GM12878 (cell line): ENCODE data around the gene TRIM62. TPM values are rescaled to one million over a fixed set of nuclear protein-coding genes. Genes with fewer than 3 reads are reported as not detected.

Experiments
- ATAC-seq: fragments of 200-7000 bp; cut with Tn5 transposase; 3 replicates; pipeline ENCODE4 v1.9.1; 2020; ENCODE audit warnings: mild to moderate bottlenecking, moderate library complexity
- BruUV-seq: library from RNA; stranded (reverse); fragments of 400-500 nt; replicated peaks from 2 replicates; lab custom pipeline; 2021; lab: Mats Ljungman, UMichigan
- CTCF ChIA-PET: fragments of 300-600 bp; sonication (Branson Sonifier 250); formaldehyde crosslinking; extraction: SDS; loops from one replicate; lab custom pipeline; 2021; ENCODE audit warnings: inconsistent platforms; lab: Yijun Ruan, JAX
- POLR2A ChIA-PET: fragments of 350-600 bp; formaldehyde crosslinking; extraction: SDS; loops from one replicate; lab custom pipeline; 2021; ENCODE audit warnings: inconsistent platforms; lab: Charles Lee
- RAD21 ChIA-PET: fragments of 300-600 bp; sonication (Branson Sonifier 250); formaldehyde crosslinking; loops from one replicate; lab custom pipeline; 2023; ENCODE audit warnings: antibody characterized with exemption; ENCODE audit not compliant: unreplicated experiment; lab: Charles Lee
- SMC1A ChIA-PET: fragments of 300-600 bp; sonication (Branson Sonifier 250); formaldehyde crosslinking; loops from one replicate; lab custom pipeline; 2023; ENCODE audit not compliant: unreplicated experiment, uncharacterized antibody; lab: Charles Lee
- DNase-seq: peaks from one replicate; pipeline ENCODE4 v3.0.0-alpha.2; 2011; ENCODE audit warnings: low read depth, low spot score
- FAIRE-seq: peaks from 3 replicates; lab custom pipeline; 2011; peaks lifted over from hg19 to GRCh38; lab: Jason Lieb, UNC
- H2AFZ ChIP-seq: 2 replicates; pipeline ENCODE4 v1.6.0; 2011; ENCODE audit warnings: low read depth, low read length, control low read depth; ENCODE audit not compliant: control insufficient read depth
- H3K27ac ChIP-seq: 2 replicates; pipeline ENCODE4 v1.5.1; 2011; ENCODE audit warnings: control low read depth; ENCODE audit not compliant: control insufficient read depth, insufficient read depth
- H3K27me3 ChIP-seq, 2 experiments: replicated peaks in 1 of 2; 2 replicates each; pipeline versions ENCODE4 v1.6.0 to v1.6.1; 2011; ENCODE audit warnings: low read length in 1 of 2; ENCODE audit not compliant: control insufficient read depth in 2 of 2, insufficient read depth in 2 of 2
- H3K36me3 ChIP-seq, 2 experiments: 2 replicates each; pipeline ENCODE4 v1.5.1; 2011; ENCODE audit warnings: low read length in 1 of 2; ENCODE audit not compliant: control insufficient read depth in 2 of 2, insufficient read depth in 2 of 2
- H3K4me1 ChIP-seq: 2 replicates; pipeline ENCODE4 v1.6.1; 2011; ENCODE audit warnings: mild to moderate bottlenecking, low read length, moderate library complexity, mixed read lengths; ENCODE audit not compliant: control insufficient read depth, insufficient read depth
- H3K4me2 ChIP-seq: 2 replicates; pipeline ENCODE4 v1.6.0; 2011; ENCODE audit warnings: control low read depth; ENCODE audit not compliant: control insufficient read depth, insufficient read depth
- H3K4me3 ChIP-seq: fragments of 200-600 bp; sonication (generic); 2 replicates; pipeline ENCODE4 v1.5.1; 2016
- H3K79me2 ChIP-seq: 2 replicates; pipeline ENCODE4 v1.6.0; 2011; ENCODE audit warnings: low read length; ENCODE audit not compliant: control insufficient read depth, insufficient read depth
- H3K9ac ChIP-seq: 2 replicates; pipeline ENCODE4 v1.8.0; 2011; ENCODE audit warnings: low read length, control low read depth, mixed read lengths; ENCODE audit not compliant: control insufficient read depth, insufficient read depth
- H3K9me3 ChIP-seq: replicated peaks from 3 replicates; pipeline ENCODE4 v1.5.1; 2011; ENCODE audit warnings: mild to moderate bottlenecking, low read length; ENCODE audit not compliant: control insufficient read depth, insufficient read depth
- H4K20me1 ChIP-seq: 2 replicates; pipeline ENCODE4 v1.6.0; 2011; ENCODE audit not compliant: control insufficient read depth, insufficient read depth
- EP300 ChIP-seq, 2 experiments: fragments of 150-350 bp in 1 of 2; IDR thresholded peaks; 2 replicates each; pipeline ENCODE4 v1.6.1; 2011 to 2012; ENCODE audit warnings: low read depth in 2 of 2, low read length in 2 of 2, borderline replicate concordance in 1 of 2, improper control_type of control experiment in 1 of 2, inconsistent platforms in 1 of 2; ENCODE audit not compliant: control insufficient read depth in 1 of 2
- IKZF2 ChIP-seq, 2 experiments: fragments of 450-650 bp; IDR thresholded peaks; 2 replicates each; pipeline ENCODE4 v1.6.1; 2017; ENCODE audit warnings: mild to moderate bottlenecking in 2 of 2, moderate library complexity in 2 of 2
- IRF4 ChIP-seq: IDR thresholded peaks from 2 replicates; pipeline ENCODE4 v1.6.1; 2011; ENCODE audit warnings: low read depth, low read length
- MYC ChIP-seq: IDR thresholded peaks from 2 replicates; pipeline ENCODE4 v1.6.1; 2011; ENCODE audit warnings: mild to moderate bottlenecking, low read length, moderate library complexity, inconsistent platforms; ENCODE audit not compliant: insufficient read depth, insufficient replicate concordance, insufficient read length, severe bottlenecking
- NFYB ChIP-seq: IDR thresholded peaks from 2 replicates; pipeline ENCODE4 v1.6.1; 2011; ENCODE audit warnings: low read depth, mild to moderate bottlenecking, low read length, improper control_type of control experiment, moderate library complexity; ENCODE audit not compliant: insufficient read depth
- POLR2AphosphoS2 ChIP-seq: IDR thresholded peaks from 2 replicates; pipeline ENCODE4 v1.6.1; 2011; ENCODE audit warnings: low read depth, mild to moderate bottlenecking, low read length, improper control_type of control experiment, moderate library complexity
- SPI1 ChIP-seq: IDR thresholded peaks from 2 replicates; pipeline ENCODE4 v1.6.1; 2011; ENCODE audit warnings: low read depth, mild to moderate bottlenecking, low read length, moderate library complexity, borderline replicate concordance; ENCODE audit not compliant: insufficient read depth
- ZNF384 ChIP-seq: IDR thresholded peaks from 2 replicates; pipeline ENCODE4 v1.6.1; 2012; ENCODE audit warnings: low read depth, mild to moderate bottlenecking, low read length, improper control_type of control experiment, borderline replicate concordance
- WGBS: methylation state at CpG from one replicate; pipeline ENCODE4 v1.1.6; 2016; ENCODE audit warnings: low lambda C conversion rate; ENCODE audit not compliant: insufficient replicate concordance, insufficient coverage; ENCODE audit errors: missing lambda C conversion rate; 5-methylcytosine and 5-hydroxymethylcytosine counted together
- in situ Hi-C: fragments of 300-500 bp; cut with MboI; formaldehyde crosslinking; loops from 9 replicates; pipeline ENCODE4 v1.14.3; 2018; ENCODE audit warnings: mixed read lengths
- intact Hi-C: fragments of 100-400 bp; cut with micrococcal nuclease; formaldehyde crosslinking; loops from one replicate; pipeline ENCODE4 v1.14.2; 2022; ENCODE audit not compliant: unreplicated experiment
- polyA plus RNA-seq, 11 experiments: library from polyadenylated mRNA; depleted of rRNA in 4 of 11; unstranded in 6 of 11; stranded (reverse) in 5 of 11; fragments of >200 nt; fragmentation: Nextera tagmentation in 4 of 11; fragmentation: Illumina TruSeq in 1 of 11; extraction: Ambion mirVana in 4 of 11; extraction: Trizol in 1 of 11; gene quantifications; 1 replicate in 1 of 11; 2 replicates in 10 of 11; pipeline versions ENCODE4 v1.2.1 to v1.2.3, GENCODE V29; 2011 to 2016; ENCODE audit warnings: inconsistent platforms in 2 of 11, missing spikeins in 2 of 11, low read depth in 1 of 11
- total RNA-seq, 4 experiments: library from RNA; depleted of rRNA in 3 of 4; stranded (reverse); fragments of >200 nt in 3 of 4; fragmentation: Illumina TruSeq in 1 of 4; extraction: Trizol in 1 of 4; gene quantifications; 2 replicates each; pipeline versions ENCODE4 v1.2.1 to v1.2.3, GENCODE V29; 2013 to 2021
- TF ChIP-seq, protein P1 (sequence below): fragments of 450-650 bp; IDR thresholded peaks from 2 replicates; pipeline ENCODE4 v1.6.1; 2017; ENCODE audit warnings: mild to moderate bottlenecking, low read depth, inconsistent platforms; ENCODE audit not compliant: poor library complexity, severe bottlenecking

Gene TRIM62
- total and polyA plus RNA-seq, 10 of the 15 experiments (the other 5 are each of a cell fraction or from before 2014, with no cell fraction given) = 0.52 to 4.2 (median 1.9) TPM

- intact Hi-C loops = no loop called here
- POLR2A ChIA-PET = no interaction called here
- Histone ChIP-seq H2AFZ (no peak overlapping the region), H3K27ac (no peak overlapping the region), H4K20me1 (no peaks in the 10 kb centered on the region), H3K4me2 (no peak overlapping the region), H3K4me1 (no peaks in the 10 kb centered on the region), H3K9ac (no peak overlapping the region), H3K79me2 (no peaks in the 10 kb centered on the region), H3K4me3 (no peak overlapping the region), H3K9me3 (no peaks in the 10 kb centered on the region; the same call in none of the 3 replicates), H3K36me3 (no peaks in the 10 kb centered on the region), H3K27me3 (no peaks in the 10 kb centered on the region)
- SMC1A ChIA-PET = no interaction called here
- FAIRE-seq (no peak), ATAC-seq (no peak), DNase-seq (no peak)
- TF ChIP-seq SPI1 (no peak), ZNF384 (no peak), EP300 (IDR thresholded peaks at IDR 0.05; ENCODE audit: borderline replicate concordance in 1 of 2, control insufficient read depth in 1 of 2, low read depth in 2 of 2, low read length in 2 of 2) (no peak), MYC (no peak), NFYB (no peak), IKZF2 (IDR thresholded peaks at IDR 0.05) (no peak), IRF4 (no peak), POLR2AphosphoS2 (no peak)
- TF ChIP-seq, protein P1, sequence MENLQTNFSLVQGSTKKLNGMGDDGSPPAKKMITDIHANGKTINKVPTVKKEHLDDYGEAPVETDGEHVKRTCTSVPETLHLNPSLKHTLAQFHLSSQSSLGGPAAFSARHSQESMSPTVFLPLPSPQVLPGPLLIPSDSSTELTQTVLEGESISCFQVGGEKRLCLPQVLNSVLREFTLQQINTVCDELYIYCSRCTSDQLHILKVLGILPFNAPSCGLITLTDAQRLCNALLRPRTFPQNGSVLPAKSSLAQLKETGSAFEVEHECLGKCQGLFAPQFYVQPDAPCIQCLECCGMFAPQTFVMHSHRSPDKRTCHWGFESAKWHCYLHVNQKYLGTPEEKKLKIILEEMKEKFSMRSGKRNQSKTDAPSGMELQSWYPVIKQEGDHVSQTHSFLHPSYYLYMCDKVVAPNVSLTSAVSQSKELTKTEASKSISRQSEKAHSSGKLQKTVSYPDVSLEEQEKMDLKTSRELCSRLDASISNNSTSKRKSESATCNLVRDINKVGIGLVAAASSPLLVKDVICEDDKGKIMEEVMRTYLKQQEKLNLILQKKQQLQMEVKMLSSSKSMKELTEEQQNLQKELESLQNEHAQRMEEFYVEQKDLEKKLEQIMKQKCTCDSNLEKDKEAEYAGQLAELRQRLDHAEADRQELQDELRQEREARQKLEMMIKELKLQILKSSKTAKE = no peak
- in situ Hi-C loops = no loop called here
- WGBS = 64% methylated on average over 1 of the region's 1 CpG
- CTCF ChIA-PET = no interaction called here
- BruUV-seq = no TSS peak
- RAD21 ChIA-PET = no interaction called here
Observed at GRCh38 chr1:33222381-33222780, 40.5 kb upstream of the TRIM62 start.
